ENCODE data around the gene AASS.

The AASS gene

DNA sequence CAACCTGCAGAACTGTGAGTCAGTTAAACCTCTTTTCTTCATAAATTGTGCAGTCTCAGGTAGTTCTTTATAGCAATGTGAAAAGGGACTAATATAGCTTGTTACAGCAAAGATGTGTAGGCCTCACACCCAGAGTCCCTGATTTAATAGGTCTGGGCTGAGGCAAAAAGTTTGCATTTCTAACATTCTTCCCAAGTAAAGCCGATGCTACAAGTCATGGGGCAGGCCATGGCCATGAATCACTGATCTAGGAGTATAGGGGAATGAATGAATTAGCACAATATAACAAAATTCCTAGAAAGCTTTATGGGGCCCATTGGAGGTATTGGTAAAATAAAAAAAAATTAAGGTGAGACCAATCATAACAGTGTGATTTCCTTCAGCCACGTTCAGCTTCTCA, 11.5 kb upstream of the AASS start:
- H2BK15ac ChIP-seq (ENCODE audit: low read depth, poor library complexity, severe bottlenecking) = no peak overlapping the region
- no peak overlapping the region for H2AFZ ChIP-seq (ENCODE audit: low read depth, low read length)
- no peak overlapping the region for H2BK120ac ChIP-seq (ENCODE audit: low read depth, low read length)
- H3K9ac ChIP-seq (ENCODE audit: low read length) = no peak overlapping the region
- no peak overlapping the region for H3K4me2 ChIP-seq (ENCODE audit: low read length, poor library complexity, severe bottlenecking)
- H3K4me1 ChIP-seq (ENCODE audit: control insufficient read depth, insufficient read depth, low read depth, low read length) = no peaks in the 10 kb centered on the region
- H3K27me3 ChIP-seq (ENCODE audit: control insufficient read depth in 1 of 2, insufficient read depth in 1 of 2, low read length in 2 of 2) = no peaks in the 10 kb centered on the region
- no peak overlapping the region for H2BK5ac ChIP-seq (ENCODE audit: low read depth, low read length, poor library complexity, severe bottlenecking)
- no peak for DNase-seq
- WGBS = 94% methylated on average over 1 of the region's 2 CpGs
- H3K14ac ChIP-seq (ENCODE audit: low read length in 2 of 2) = no peak overlapping the region
- no peak overlapping the region for H2BK12ac ChIP-seq (ENCODE audit: low read length in 2 of 2)
- H3K79me1 ChIP-seq (replicated peaks; ENCODE audit: low read length, poor library complexity, severe bottlenecking) = no peaks in the 10 kb centered on the region
- H4K8ac ChIP-seq (ENCODE audit: low read length) = no peak overlapping the region
- no peak overlapping the region for H3K4ac ChIP-seq (ENCODE audit: low read depth in 1 of 2, low read length in 2 of 2)
- H2AK5ac ChIP-seq (ENCODE audit: low read length, severe bottlenecking) = no peak overlapping the region
- H3K4me3 ChIP-seq (ENCODE audit: insufficient read depth in 1 of 2, low read depth in 1 of 2, low read length in 2 of 2) = no peak overlapping the region
- no peak overlapping the region for H3K23ac ChIP-seq (ENCODE audit: low read length in 2 of 2)
- no peak overlapping the region for H4K91ac ChIP-seq (ENCODE audit: low read length)
- H3K9me3 ChIP-seq (ENCODE audit: control insufficient read depth, low read length) = no peaks in the 10 kb centered on the region
- no peaks in the 10 kb centered on the region for H3K36me3 ChIP-seq (ENCODE audit: control insufficient read depth in 1 of 2, insufficient read depth in 2 of 2, low read depth in 1 of 2, low read length in 2 of 2)
- no peak overlapping the region for H3K27ac ChIP-seq (ENCODE audit: low read length, poor library complexity, severe bottlenecking)
- H3K18ac ChIP-seq (ENCODE audit: low read depth in 1 of 2, low read length in 2 of 2) = no peak overlapping the region

- no peak overlapping the region for H2BK15ac ChIP-seq (ENCODE audit: low read depth, poor library complexity, severe bottlenecking)
- no peak overlapping the region for H3K4ac ChIP-seq (ENCODE audit: low read depth in 1 of 2, low read length in 2 of 2)
- H3K9me3 ChIP-seq (ENCODE audit: control insufficient read depth, low read length) = no peaks in the 10 kb centered on the region
- no peak overlapping the region for H3K9ac ChIP-seq (ENCODE audit: low read length)
- no peak overlapping the region for H2AFZ ChIP-seq (ENCODE audit: low read depth, low read length)
- peaks cover 1% of the 10 kb centered on the region for H3K79me1 ChIP-seq (replicated peaks; ENCODE audit: low read length, poor library complexity, severe bottlenecking)
- no peak overlapping the region for H4K91ac ChIP-seq (ENCODE audit: low read length)
- no CpG with 5 or more reads among the region's 2 CpGs for WGBS
- no peak overlapping the region for H2BK5ac ChIP-seq (ENCODE audit: low read depth, low read length, poor library complexity, severe bottlenecking)
- H3K36me3 ChIP-seq (ENCODE audit: control insufficient read depth in 1 of 2, insufficient read depth in 2 of 2, low read depth in 1 of 2, low read length in 2 of 2) = no peaks in the 10 kb centered on the region
- H3K27me3 ChIP-seq (ENCODE audit: control insufficient read depth in 1 of 2, insufficient read depth in 1 of 2, low read length in 2 of 2) = no peaks in the 10 kb centered on the region
- H3K27ac ChIP-seq (ENCODE audit: low read length, poor library complexity, severe bottlenecking) = no peak overlapping the region
- H3K4me2 ChIP-seq (ENCODE audit: low read length, poor library complexity, severe bottlenecking) = no peak overlapping the region
- no peak overlapping the region for H3K14ac ChIP-seq (ENCODE audit: low read length in 2 of 2)
- H3K23ac ChIP-seq (ENCODE audit: low read length in 2 of 2) = no peak overlapping the region
- no peak overlapping the region for H4K8ac ChIP-seq (ENCODE audit: low read length)
- H2BK120ac ChIP-seq (ENCODE audit: low read depth, low read length) = no peak overlapping the region
- no peaks in the 10 kb centered on the region for H3K4me1 ChIP-seq (ENCODE audit: control insufficient read depth, insufficient read depth, low read depth, low read length)
- H2BK12ac ChIP-seq (ENCODE audit: low read length in 2 of 2) = no peak overlapping the region
- no peak for DNase-seq
- H3K4me3 ChIP-seq (ENCODE audit: insufficient read depth in 1 of 2, low read depth in 1 of 2, low read length in 2 of 2) = no peak overlapping the region
- no peak overlapping the region for H3K18ac ChIP-seq (ENCODE audit: low read depth in 1 of 2, low read length in 2 of 2)
- no peak overlapping the region for H2AK5ac ChIP-seq (ENCODE audit: low read length, severe bottlenecking)
Observed at GRCh38 chr7:122148878-122149277, 4.8 kb upstream of the AASS start.

GRCh38 chr7:122148081-122148480, 4.0 kb upstream of the AASS start:
- no peak overlapping the region for H3K4me2 ChIP-seq (ENCODE audit: low read length, poor library complexity, severe bottlenecking)
- H3K23ac ChIP-seq (ENCODE audit: low read length in 2 of 2) = no peak overlapping the region
- H4K8ac ChIP-seq (ENCODE audit: low read length) = no peak overlapping the region
- H2BK12ac ChIP-seq (ENCODE audit: low read length in 2 of 2) = no peak overlapping the region
- DNase-seq = no peak
- no peak overlapping the region for H2AK5ac ChIP-seq (ENCODE audit: low read length, severe bottlenecking)
- H3K18ac ChIP-seq (ENCODE audit: low read depth in 1 of 2, low read length in 2 of 2) = no peak overlapping the region
- no peaks in the 10 kb centered on the region for H3K27me3 ChIP-seq (ENCODE audit: control insufficient read depth in 1 of 2, insufficient read depth in 1 of 2, low read length in 2 of 2)
- no peaks in the 10 kb centered on the region for H3K9me3 ChIP-seq (ENCODE audit: control insufficient read depth, low read length)
- H3K4ac ChIP-seq (ENCODE audit: low read depth in 1 of 2, low read length in 2 of 2) = no peak overlapping the region
- no peak overlapping the region for H3K14ac ChIP-seq (ENCODE audit: low read length in 2 of 2)
- no peak overlapping the region for H2BK120ac ChIP-seq (ENCODE audit: low read depth, low read length)
- H4K91ac ChIP-seq (ENCODE audit: low read length) = no peak overlapping the region
- no peak overlapping the region for H2BK5ac ChIP-seq (ENCODE audit: low read depth, low read length, poor library complexity, severe bottlenecking)
- no peak overlapping the region for H3K27ac ChIP-seq (ENCODE audit: low read length, poor library complexity, severe bottlenecking)
- no peaks in the 10 kb centered on the region for H3K4me1 ChIP-seq (ENCODE audit: control insufficient read depth, insufficient read depth, low read depth, low read length)
- H3K9ac ChIP-seq (ENCODE audit: low read length) = no peak overlapping the region
- WGBS = 86% methylated on average over 2 of the region's 3 CpGs
- H3K36me3 ChIP-seq (ENCODE audit: control insufficient read depth in 1 of 2, insufficient read depth in 2 of 2, low read depth in 1 of 2, low read length in 2 of 2) = no peaks in the 10 kb centered on the region
- no peak overlapping the region for H2AFZ ChIP-seq (ENCODE audit: low read depth, low read length)
- H3K4me3 ChIP-seq (ENCODE audit: insufficient read depth in 1 of 2, low read depth in 1 of 2, low read length in 2 of 2) = no peak overlapping the region
- peaks cover 1% of the 10 kb centered on the region for H3K79me1 ChIP-seq (replicated peaks; ENCODE audit: low read length, poor library complexity, severe bottlenecking)
- no peak overlapping the region for H2BK15ac ChIP-seq (ENCODE audit: low read depth, poor library complexity, severe bottlenecking)

GRCh38 chr7:122145937-122146645, 2.0 kb upstream of the AASS start:
- Histone ChIP-seq H3K14ac (ENCODE audit: low read length in 2 of 2) (no peak overlapping the region), H2BK5ac (ENCODE audit: low read depth, low read length, poor library complexity, severe bottlenecking) (no peak overlapping the region), H3K4me1 (ENCODE audit: control insufficient read depth, insufficient read depth, low read depth, low read length) (no peaks in the 10 kb centered on the region), H3K9ac (ENCODE audit: low read length) (no peak overlapping the region), H2AK5ac (ENCODE audit: low read length, severe bottlenecking) (no peak overlapping the region), H3K4me3 (ENCODE audit: insufficient read depth in 1 of 2, low read depth in 1 of 2, low read length in 2 of 2) (no peak overlapping the region), H2AFZ (ENCODE audit: low read depth, low read length) (no peak overlapping the region), H3K79me1 (replicated peaks; ENCODE audit: low read length, poor library complexity, severe bottlenecking) (peaks cover 6% of the 10 kb centered on the region), H3K4ac (ENCODE audit: low read depth in 1 of 2, low read length in 2 of 2) (no peak overlapping the region), H3K9me3 (ENCODE audit: control insufficient read depth, low read length) (no peaks in the 10 kb centered on the region), H3K27me3 (ENCODE audit: control insufficient read depth in 1 of 2, insufficient read depth in 1 of 2, low read length in 2 of 2) (no peaks in the 10 kb centered on the region), H2BK15ac (ENCODE audit: low read depth, poor library complexity, severe bottlenecking) (no peak overlapping the region), H2BK120ac (ENCODE audit: low read depth, low read length) (no peak overlapping the region), H3K18ac (ENCODE audit: low read depth in 1 of 2, low read length in 2 of 2) (no peak overlapping the region), H4K8ac (ENCODE audit: low read length) (no peak overlapping the region), H3K23ac (ENCODE audit: low read length in 2 of 2) (no peak overlapping the region), H4K91ac (ENCODE audit: low read length) (no peak overlapping the region), H2BK12ac (ENCODE audit: low read length in 2 of 2) (no peak overlapping the region), H3K4me2 (ENCODE audit: low read length, poor library complexity, severe bottlenecking) (no peak overlapping the region), H3K36me3 (ENCODE audit: control insufficient read depth in 1 of 2, insufficient read depth in 2 of 2, low read depth in 1 of 2, low read length in 2 of 2) (no peaks in the 10 kb centered on the region), H3K27ac (ENCODE audit: low read length, poor library complexity, severe bottlenecking) (no peak overlapping the region)
- 59% methylated on average over 3 of the region's 4 CpGs for WGBS
- DNase-seq = no peak
